ENCODE measurements around the gene PCID2. TPM values are rescaled to one million over a fixed set of nuclear protein-coding genes. Genes with fewer than 3 reads are reported as not detected.

PCID2 gene
- total and polyA plus RNA-seq, 2 of the 13 experiments (the other 11 are each of a cell fraction or from before 2014, with no cell fraction given) = 65.0 to 111 TPM

- TF ChIP-seq TEF (CRISPR knock-in tag; IDR thresholded peaks at IDR 0.05) = no peak
- TF ChIP-seq TFAP4 (IDR thresholded peaks at IDR 0.05; ENCODE audit: borderline replicate concordance, low read depth) = peak; percentile 49
- TF ChIP-seq PTBP1 (IDR thresholded peaks at IDR 0.05; ENCODE audit: low read depth, low read length, poor library complexity, severe bottlenecking) = no peak
- TF ChIP-seq ATRX (CRISPR knock-in tag; IDR thresholded peaks at IDR 0.05; ENCODE audit: borderline replicate concordance) = no peak
- 0 out of 2 replicates have a peak, but pooled peaks have one; percentile 51 for TF ChIP-seq SKIL (CRISPR knock-in tag; IDR thresholded peaks at IDR 0.05; ENCODE audit: borderline replicate concordance)
- TF ChIP-seq ZNF367 (CRISPR knock-in tag; IDR thresholded peaks at IDR 0.05; ENCODE audit: borderline replicate concordance) = no peak
- no peak for TF ChIP-seq ZFP62 (CRISPR knock-in tag; IDR thresholded peaks at IDR 0.05)
- peak; percentile 62; the same call in 1 of the 2 replicates for TF ChIP-seq ZNF607 (CRISPR knock-in tag; IDR thresholded peaks at IDR 0.05; ENCODE audit: borderline replicate concordance)
- no peak for TF ChIP-seq ZNF800 (CRISPR knock-in tag; IDR thresholded peaks at IDR 0.05)
- TF ChIP-seq ZKSCAN8 (CRISPR knock-in tag; IDR thresholded peaks at IDR 0.05; ENCODE audit: borderline replicate concordance) = no peak
- no peak for TF ChIP-seq ZBTB46 (CRISPR knock-in tag; IDR thresholded peaks at IDR 0.05; ENCODE audit: borderline replicate concordance)
- TF ChIP-seq FOXK2 (IDR thresholded peaks at IDR 0.05) = no peak
- TF ChIP-seq IKZF4 (CRISPR knock-in tag; IDR thresholded peaks at IDR 0.05; ENCODE audit: borderline replicate concordance, low read depth, not compliant biosample characterization) = no peak
- no peak for TF ChIP-seq HNRNPK (IDR thresholded peaks at IDR 0.05; ENCODE audit: low read depth, low read length, poor library complexity, severe bottlenecking)
- no peak for TF ChIP-seq SP140L (CRISPR knock-in tag; IDR thresholded peaks at IDR 0.05; ENCODE audit: borderline replicate concordance)
- no peak for TF ChIP-seq ZNF589 (CRISPR knock-in tag; conservative IDR thresholded peaks at IDR 0.05)
- TF ChIP-seq NFE2L1 (CRISPR knock-in tag; IDR thresholded peaks at IDR 0.05; ENCODE audit: borderline replicate concordance) = no peak
- no peak for TF ChIP-seq ZIK1 (CRISPR knock-in tag; IDR thresholded peaks at IDR 0.05; ENCODE audit: borderline replicate concordance, low read depth)
- no peak for TF ChIP-seq RBFOX2 (IDR thresholded peaks at IDR 0.05; ENCODE audit: low read depth, low read length)
- TF ChIP-seq SRSF1 (optimal IDR thresholded peaks at IDR 0.05; ENCODE audit: low read depth, low read length) = no peak
Observed at GRCh38 chr13:113183450-113184129, 24.9 kb downstream of the PCID2 start (continued).

Measured in HepG2 (cell line).